GM12878 (cell line): ENCODE measurements around the gene MBNL3. TPM values are rescaled to one million over a fixed set of nuclear protein-coding genes. Genes with fewer than 3 reads are reported as not detected.

Source experiments
- ATAC-seq: fragments of 200-7000 bp; cut with Tn5 transposase; 3 replicates; pipeline ENCODE4 v1.9.1; 2020; ENCODE audit warnings: mild to moderate bottlenecking, moderate library complexity
- BruUV-seq: library from RNA; stranded (reverse); fragments of 400-500 nt; replicated peaks from 2 replicates; lab custom pipeline; 2021; lab: Mats Ljungman, UMichigan
- CTCF ChIA-PET: fragments of 300-600 bp; sonication (Branson Sonifier 250); formaldehyde crosslinking; extraction: SDS; loops from one replicate; lab custom pipeline; 2021; ENCODE audit warnings: inconsistent platforms; lab: Yijun Ruan, JAX
- POLR2A ChIA-PET: fragments of 350-600 bp; formaldehyde crosslinking; extraction: SDS; loops from one replicate; lab custom pipeline; 2021; ENCODE audit warnings: inconsistent platforms; lab: Charles Lee
- RAD21 ChIA-PET: fragments of 300-600 bp; sonication (Branson Sonifier 250); formaldehyde crosslinking; loops from one replicate; lab custom pipeline; 2023; ENCODE audit warnings: antibody characterized with exemption; ENCODE audit not compliant: unreplicated experiment; lab: Charles Lee
- SMC1A ChIA-PET: fragments of 300-600 bp; sonication (Branson Sonifier 250); formaldehyde crosslinking; loops from one replicate; lab custom pipeline; 2023; ENCODE audit not compliant: unreplicated experiment, uncharacterized antibody; lab: Charles Lee
- DNase-seq: peaks from one replicate; pipeline ENCODE4 v3.0.0-alpha.2; 2011; ENCODE audit warnings: low read depth, low spot score
- FAIRE-seq: peaks from 3 replicates; lab custom pipeline; 2011; peaks lifted over from hg19 to GRCh38; lab: Jason Lieb, UNC
- H2AFZ ChIP-seq: 2 replicates; pipeline ENCODE4 v1.6.0; 2011; ENCODE audit warnings: low read depth, low read length, control low read depth; ENCODE audit not compliant: control insufficient read depth
- H3K27ac ChIP-seq: 2 replicates; pipeline ENCODE4 v1.5.1; 2011; ENCODE audit warnings: control low read depth; ENCODE audit not compliant: control insufficient read depth, insufficient read depth
- H3K27me3 ChIP-seq, 2 experiments: replicated peaks in 1 of 2; 2 replicates each; pipeline versions ENCODE4 v1.6.0 to v1.6.1; 2011; ENCODE audit warnings: low read length in 1 of 2; ENCODE audit not compliant: control insufficient read depth in 2 of 2, insufficient read depth in 2 of 2
- H3K36me3 ChIP-seq, 2 experiments: 2 replicates each; pipeline ENCODE4 v1.5.1; 2011; ENCODE audit warnings: low read length in 1 of 2; ENCODE audit not compliant: control insufficient read depth in 2 of 2, insufficient read depth in 2 of 2
- H3K4me1 ChIP-seq: 2 replicates; pipeline ENCODE4 v1.6.1; 2011; ENCODE audit warnings: mild to moderate bottlenecking, low read length, moderate library complexity, mixed read lengths; ENCODE audit not compliant: control insufficient read depth, insufficient read depth
- H3K4me2 ChIP-seq: 2 replicates; pipeline ENCODE4 v1.6.0; 2011; ENCODE audit warnings: control low read depth; ENCODE audit not compliant: control insufficient read depth, insufficient read depth
- H3K4me3 ChIP-seq: fragments of 200-600 bp; sonication (generic); 2 replicates; pipeline ENCODE4 v1.5.1; 2016
- H3K79me2 ChIP-seq: 2 replicates; pipeline ENCODE4 v1.6.0; 2011; ENCODE audit warnings: low read length; ENCODE audit not compliant: control insufficient read depth, insufficient read depth
- H3K9ac ChIP-seq: 2 replicates; pipeline ENCODE4 v1.8.0; 2011; ENCODE audit warnings: low read length, control low read depth, mixed read lengths; ENCODE audit not compliant: control insufficient read depth, insufficient read depth
- H3K9me3 ChIP-seq: replicated peaks from 3 replicates; pipeline ENCODE4 v1.5.1; 2011; ENCODE audit warnings: mild to moderate bottlenecking, low read length; ENCODE audit not compliant: control insufficient read depth, insufficient read depth
- H4K20me1 ChIP-seq: 2 replicates; pipeline ENCODE4 v1.6.0; 2011; ENCODE audit not compliant: control insufficient read depth, insufficient read depth
- ASH2L ChIP-seq: fragments of 300-600, 200-600 bp; sonication (generic); IDR thresholded peaks from 2 replicates; pipeline ENCODE4 v1.6.1; 2017; ENCODE audit warnings: low read depth, mild to moderate bottlenecking, borderline replicate concordance
- BRCA1 ChIP-seq: IDR thresholded peaks from 2 replicates; pipeline ENCODE4 v1.6.1; 2011; ENCODE audit warnings: low read depth, low read length, improper control_type of control experiment
- CEBPB ChIP-seq, 2 experiments: fragments of 150-350 bp in 1 of 2; IDR thresholded peaks; 2 replicates each; pipeline ENCODE4 v1.6.1; 2012 to 2014; ENCODE audit warnings: low read depth in 2 of 2, low read length in 2 of 2, borderline replicate concordance in 1 of 2, inconsistent platforms in 1 of 2
- DPF2 ChIP-seq: fragments of 450-650 bp; IDR thresholded peaks from 2 replicates; pipeline ENCODE4 v1.6.1; 2017; ENCODE audit warnings: mild to moderate bottlenecking
- JUND ChIP-seq: IDR thresholded peaks from 2 replicates; pipeline ENCODE4 v1.6.1; 2012; ENCODE audit warnings: low read depth, mild to moderate bottlenecking, low read length, improper control_type of control experiment, moderate library complexity
- MTA2 ChIP-seq: fragments of 450-650 bp; IDR thresholded peaks from 2 replicates; pipeline ENCODE4 v1.6.1; 2016; ENCODE audit warnings: low read depth, mild to moderate bottlenecking, moderate library complexity
- SRF ChIP-seq, 2 experiments: IDR thresholded peaks; 2 replicates each; pipeline ENCODE4 v1.6.1; 2011; ENCODE audit warnings: low read depth in 2 of 2, low read length in 2 of 2, mild to moderate bottlenecking in 1 of 2, moderate library complexity in 1 of 2
- TCF7 ChIP-seq: IDR thresholded peaks from 2 replicates; pipeline ENCODE4 v1.6.1; 2014; ENCODE audit warnings: antibody characterized with exemption, borderline replicate concordance
- WGBS: methylation state at CpG from one replicate; pipeline ENCODE4 v1.1.6; 2016; ENCODE audit warnings: low lambda C conversion rate; ENCODE audit not compliant: insufficient replicate concordance, insufficient coverage; ENCODE audit errors: missing lambda C conversion rate; 5-methylcytosine and 5-hydroxymethylcytosine counted together
- in situ Hi-C: fragments of 300-500 bp; cut with MboI; formaldehyde crosslinking; loops from 9 replicates; pipeline ENCODE4 v1.14.3; 2018; ENCODE audit warnings: mixed read lengths
- intact Hi-C: fragments of 100-400 bp; cut with micrococcal nuclease; formaldehyde crosslinking; loops from one replicate; pipeline ENCODE4 v1.14.2; 2022; ENCODE audit not compliant: unreplicated experiment
- polyA plus RNA-seq, 11 experiments: library from polyadenylated mRNA; depleted of rRNA in 4 of 11; unstranded in 6 of 11; stranded (reverse) in 5 of 11; fragments of >200 nt; fragmentation: Nextera tagmentation in 4 of 11; fragmentation: Illumina TruSeq in 1 of 11; extraction: Ambion mirVana in 4 of 11; extraction: Trizol in 1 of 11; gene quantifications; 1 replicate in 1 of 11; 2 replicates in 10 of 11; pipeline versions ENCODE4 v1.2.1 to v1.2.3, GENCODE V29; 2011 to 2016; ENCODE audit warnings: inconsistent platforms in 2 of 11, missing spikeins in 2 of 11, low read depth in 1 of 11
- total RNA-seq, 4 experiments: library from RNA; depleted of rRNA in 3 of 4; stranded (reverse); fragments of >200 nt in 3 of 4; fragmentation: Illumina TruSeq in 1 of 4; extraction: Trizol in 1 of 4; gene quantifications; 2 replicates each; pipeline versions ENCODE4 v1.2.1 to v1.2.3, GENCODE V29; 2013 to 2021
- TF ChIP-seq, protein P1 (sequence below): fragments of 450-650 bp; formaldehyde crosslinking; IDR thresholded peaks from 2 replicates; pipeline ENCODE4 v1.4.0; 2020; ENCODE audit warnings: mild to moderate bottlenecking, moderate library complexity

The MBNL3 gene
- total and polyA plus RNA-seq, 10 of the 15 experiments (the other 5 are each of a cell fraction or from before 2014, with no cell fraction given), result 3.4 to 33.1 (median 12.6) TPM

DNA sequence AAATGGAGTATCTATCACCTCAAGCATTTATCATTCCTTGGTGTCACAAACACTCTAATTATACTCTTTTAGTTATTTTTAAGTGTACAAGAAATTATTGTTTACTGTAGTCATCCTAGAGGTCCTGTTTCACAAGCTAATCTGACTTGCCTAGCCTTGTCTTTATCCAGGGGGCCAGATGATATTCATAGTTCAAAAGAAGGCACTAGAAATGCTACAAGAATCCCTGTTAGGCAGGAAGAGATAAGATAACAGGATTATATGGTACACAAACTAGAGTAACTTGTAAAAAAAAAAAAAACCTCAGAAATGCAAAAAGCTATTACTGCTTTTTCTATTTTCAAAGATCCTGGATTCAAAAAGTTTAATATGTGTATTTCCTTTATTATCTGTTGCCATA lies 95.8 kb downstream of the MBNL3 start:
- no peaks in the 10 kb centered on the region for H3K79me2 ChIP-seq
- ChIA-PET SMC1A (interaction anchor here (0.7 to 1.6 kb wide), 2 partner anchors 10 to 25 kb away, joined by 3 to 4 read pairs; no protein-coding TSS in a partner anchor), RAD21 (no interaction called here), POLR2A (no interaction called here), CTCF (interaction anchor here (1.2 to 2.7 kb wide), 2 partner anchors 34 to 100 kb away, joined by 3 to 8 read pairs; no protein-coding TSS in a partner anchor)
- intact Hi-C loops (no loop called here), in situ Hi-C loops (no loop called here)
- no peak overlapping the region for H2AFZ ChIP-seq
- no peak overlapping the region for H3K4me2 ChIP-seq
- no peak overlapping the region for H3K27ac ChIP-seq
- no peaks in the 10 kb centered on the region for H4K20me1 ChIP-seq
- FAIRE-seq (no peak), ATAC-seq (no peak), DNase-seq (no peak)
- H3K4me1 ChIP-seq, result no peaks in the 10 kb centered on the region
- no peaks in the 10 kb centered on the region for H3K27me3 ChIP-seq
- H3K4me3 ChIP-seq, result no peak overlapping the region
- H3K9ac ChIP-seq, result no peak overlapping the region
- no peaks in the 10 kb centered on the region for H3K9me3 ChIP-seq
- no TSS peak for BruUV-seq
- no peak for TF ChIP-seq ASH2L
- TF ChIP-seq JUND, result no peak
- TF ChIP-seq, protein P1, sequence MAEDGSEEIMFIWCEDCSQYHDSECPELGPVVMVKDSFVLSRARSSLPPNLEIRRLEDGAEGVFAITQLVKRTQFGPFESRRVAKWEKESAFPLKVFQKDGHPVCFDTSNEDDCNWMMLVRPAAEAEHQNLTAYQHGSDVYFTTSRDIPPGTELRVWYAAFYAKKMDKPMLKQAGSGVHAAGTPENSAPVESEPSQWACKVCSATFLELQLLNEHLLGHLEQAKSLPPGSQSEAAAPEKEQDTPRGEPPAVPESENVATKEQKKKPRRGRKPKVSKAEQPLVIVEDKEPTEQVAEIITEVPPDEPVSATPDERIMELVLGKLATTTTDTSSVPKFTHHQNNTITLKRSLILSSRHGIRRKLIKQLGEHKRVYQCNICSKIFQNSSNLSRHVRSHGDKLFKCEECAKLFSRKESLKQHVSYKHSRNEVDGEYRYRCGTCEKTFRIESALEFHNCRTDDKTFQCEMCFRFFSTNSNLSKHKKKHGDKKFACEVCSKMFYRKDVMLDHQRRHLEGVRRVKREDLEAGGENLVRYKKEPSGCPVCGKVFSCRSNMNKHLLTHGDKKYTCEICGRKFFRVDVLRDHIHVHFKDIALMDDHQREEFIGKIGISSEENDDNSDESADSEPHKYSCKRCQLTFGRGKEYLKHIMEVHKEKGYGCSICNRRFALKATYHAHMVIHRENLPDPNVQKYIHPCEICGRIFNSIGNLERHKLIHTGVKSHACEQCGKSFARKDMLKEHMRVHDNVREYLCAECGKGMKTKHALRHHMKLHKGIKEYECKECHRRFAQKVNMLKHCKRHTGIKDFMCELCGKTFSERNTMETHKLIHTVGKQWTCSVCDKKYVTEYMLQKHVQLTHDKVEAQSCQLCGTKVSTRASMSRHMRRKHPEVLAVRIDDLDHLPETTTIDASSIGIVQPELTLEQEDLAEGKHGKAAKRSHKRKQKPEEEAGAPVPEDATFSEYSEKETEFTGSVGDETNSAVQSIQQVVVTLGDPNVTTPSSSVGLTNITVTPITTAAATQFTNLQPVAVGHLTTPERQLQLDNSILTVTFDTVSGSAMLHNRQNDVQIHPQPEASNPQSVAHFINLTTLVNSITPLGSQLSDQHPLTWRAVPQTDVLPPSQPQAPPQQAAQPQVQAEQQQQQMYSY, result no peak
- TF ChIP-seq, all 136 proteins: peak for 0
- H3K36me3 ChIP-seq, result no peaks in the 10 kb centered on the region; a peak in 1 of 4 replicates

DNA sequence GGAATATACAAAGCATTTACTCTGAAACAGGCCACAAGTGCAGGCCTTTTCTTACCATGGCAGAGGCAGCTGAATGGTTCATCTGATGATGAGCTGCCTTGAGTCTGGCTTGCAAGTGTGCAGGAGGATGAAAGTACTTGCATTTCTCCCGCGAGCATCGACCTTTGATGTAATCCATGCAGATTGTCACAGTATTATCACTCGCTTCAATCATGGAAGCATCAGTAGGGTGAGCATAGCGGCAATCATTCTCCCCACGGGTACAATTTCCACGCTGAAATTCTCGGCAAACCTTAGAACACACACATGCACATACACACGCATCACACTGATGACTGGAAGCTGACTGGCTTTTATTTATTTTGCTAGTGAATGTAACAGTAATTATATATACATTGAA lies 98.0 kb downstream of the MBNL3 start:
- POLR2A ChIA-PET, result no interaction called here
- WGBS, result 84% methylated on average over 9 of the region's 9 CpGs
- Histone ChIP-seq H3K4me1 (no peaks in the 10 kb centered on the region), H3K9ac (no peak overlapping the region), H3K9me3 (no peaks in the 10 kb centered on the region), H3K4me3 (no peak overlapping the region), H3K27ac (no peak overlapping the region), H4K20me1 (no peaks in the 10 kb centered on the region), H3K27me3 (no peaks in the 10 kb centered on the region), H3K4me2 (no peak overlapping the region), H2AFZ (no peak overlapping the region), H3K79me2 (no peaks in the 10 kb centered on the region), H3K36me3 (no peaks in the 10 kb centered on the region; a peak in 1 of 4 replicates)
- DNase-seq (no peak), FAIRE-seq (no peak), ATAC-seq (no peak)
- BruUV-seq, result no TSS peak
- no peak for TF ChIP-seq DPF2
- TF ChIP-seq MTA2, result no peak
- TF ChIP-seq BRCA1, result no peak
- TF ChIP-seq CEBPB (IDR thresholded peaks at IDR 0.05; ENCODE audit: borderline replicate concordance in 1 of 2, low read depth in 2 of 2, low read length in 2 of 2), result no peak
- no peak for TF ChIP-seq SRF (IDR thresholded peaks at IDR 0.05; ENCODE audit: low read depth in 2 of 2, low read length in 2 of 2)
- no peak for TF ChIP-seq TCF7
- CTCF ChIA-PET, result interaction anchor here (1.9 kb wide), 1 partner anchor 27 kb away, joined by 5 read pairs; no protein-coding TSS in a partner anchor
- intact Hi-C loops (no loop called here), in situ Hi-C loops (no loop called here)
- RAD21 ChIA-PET, result no interaction called here
- SMC1A ChIA-PET, result no interaction called here
